Suppressor macrophage treated with lipopolysaccharide for 1 hour (primary cell): ENCODE results near the gene PCNP.
"Not testable (repeated sequence)": the region's sequence is repeated elsewhere in the genome, so short reads cannot be mapped to it uniquely, and the experiment has no call there.

Experiments used
- DNase-seq, 3 donors: peaks; one replicate each; pipeline ENCODE4 v3.0.0-alpha.2; 2020 to 2022

The PCNP gene

GRCh38 chr3:101634591-101635196 lies 60.7 kb downstream of the PCNP start:
- DNase-seq, result no peak

GRCh38 chr3:101635345-101635744 lies 61.4 kb downstream of the PCNP start:
- DNase-seq, result no peak

- peak; percentile 53 to 79 (median 62) for DNase-seq
These were observed 62.2 kb downstream of the PCNP start for GRCh38 chr3:101635954-101636798.

GRCh38 chr3:101637451-101637850 lies 63.5 kb downstream of the PCNP start:
- DNase-seq, result no peak

- no peak for DNase-seq
These were observed 64.3 kb downstream of the PCNP start for GRCh38 chr3:101638261-101638745.

GRCh38 chr3:101639280-101639963 lies 65.4 kb downstream of the PCNP start:
- DNase-seq, result no peak

- no peak for DNase-seq
These were observed 66.3 kb downstream of the PCNP start for GRCh38 chr3:101640256-101640655.

- not testable (repeated sequence) for DNase-seq
These were observed 67.6 kb downstream of the PCNP start for GRCh38 chr3:101641397-101642115.

- DNase-seq, result no peak
These were observed 68.5 kb downstream of the PCNP start for GRCh38 chr3:101642441-101642840.

- DNase-seq, result no peak
These were observed 69.2 kb downstream of the PCNP start for GRCh38 chr3:101643009-101643844.
